Osteoblast (primary cell): Measurements from ENCODE around the gene TNP1. TPM values are rescaled to one million over a fixed set of nuclear protein-coding genes. Genes with fewer than 3 reads are reported as not detected.
A peak's percentile ranks its signal among the peaks of the same experiment; 100 is the strongest.

Experiments used
- DNase-seq: peaks from one replicate; pipeline ENCODE4 v3.0.0; 2011; ENCODE audit warnings: low spot score, mixed read lengths; ENCODE audit not compliant: insufficient read length; ENCODE audit errors: missing footprints
- H2AFZ ChIP-seq: 2 replicates; pipeline ENCODE4 v1.6.0; 2011; ENCODE audit warnings: mild to moderate bottlenecking, low read length
- H3K27ac ChIP-seq: 2 replicates; pipeline ENCODE4 v1.5.1; 2011; ENCODE audit warnings: mild to moderate bottlenecking, low read depth, low read length, moderate library complexity
- H3K27me3 ChIP-seq: 2 replicates; pipeline ENCODE4 v1.6.0; 2012; ENCODE audit warnings: mild to moderate bottlenecking, control low read depth, inconsistent platforms, low read length, moderate library complexity; ENCODE audit not compliant: insufficient read depth
- H3K36me3 ChIP-seq: 2 replicates; pipeline ENCODE4 v1.5.1; 2011; ENCODE audit warnings: mild to moderate bottlenecking, low read length, control low read depth, moderate library complexity; ENCODE audit not compliant: insufficient read depth
- H3K4me1 ChIP-seq: 2 replicates; pipeline ENCODE4 v1.5.1; 2011; ENCODE audit warnings: mild to moderate bottlenecking, low read length, control low read depth, moderate library complexity; ENCODE audit not compliant: insufficient read depth
- H3K4me2 ChIP-seq: 2 replicates; pipeline ENCODE4 v1.6.0; 2011; ENCODE audit warnings: mild to moderate bottlenecking, low read length; ENCODE audit not compliant: insufficient read depth
- H3K4me3 ChIP-seq: fragments of 200-600 bp; sonication (generic); 3 replicates; pipeline ENCODE4 v1.5.1; 2012; ENCODE audit warnings: mild to moderate bottlenecking, low read length, inconsistent platforms; ENCODE audit not compliant: insufficient read depth
- H3K79me2 ChIP-seq: 2 replicates; pipeline ENCODE4 v1.6.0; 2012; ENCODE audit warnings: mild to moderate bottlenecking, low read length, control low read depth, inconsistent platforms; ENCODE audit not compliant: insufficient read depth
- H3K9me3 ChIP-seq: 2 replicates; pipeline ENCODE4 v1.5.1; 2011; ENCODE audit warnings: low read depth, low read length, control low read depth
- H4K20me1 ChIP-seq: 2 replicates; pipeline ENCODE4 v1.6.0; 2012; ENCODE audit warnings: mild to moderate bottlenecking, low read length, control low read depth; ENCODE audit not compliant: insufficient read depth
- CTCF ChIP-seq: IDR thresholded peaks from 2 replicates; pipeline ENCODE4 v1.5.1; 2011; ENCODE audit warnings: mild to moderate bottlenecking, low read depth, low read length, moderate library complexity; ENCODE audit errors: extremely low read depth
- total RNA-seq: library from RNA; depleted of rRNA; stranded (reverse); fragments of >200 nt; gene quantifications from 2 replicates; pipeline ENCODE4 v1.2.3, GENCODE V29; 2012

Gene TNP1
- total RNA-seq, 1 donor, result not detected

DNA sequence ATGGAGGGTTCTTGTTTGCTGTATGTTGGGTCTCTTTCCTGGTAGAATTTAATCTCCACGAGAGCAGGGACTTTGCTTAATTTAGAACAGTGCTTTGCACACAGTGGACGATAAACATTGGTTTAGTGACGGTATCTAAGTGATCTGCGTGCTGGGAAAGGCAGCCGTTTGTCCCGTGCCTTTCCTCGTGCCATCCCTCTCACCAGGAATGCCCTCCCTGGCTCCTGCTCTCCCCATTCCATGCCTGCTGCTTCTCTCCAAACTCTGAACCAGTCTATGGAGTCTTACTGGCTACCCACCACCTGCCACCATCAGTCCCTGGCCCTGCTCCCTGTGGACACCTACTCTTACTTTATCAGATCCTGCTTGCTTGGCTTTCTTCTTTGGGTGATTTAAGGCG lies 27.3 kb upstream of the TNP1 start:
- peaks cover 8% of the 10 kb centered on the region for H3K27me3 ChIP-seq
- TF ChIP-seq CTCF, result no peak
- no peaks in the 10 kb centered on the region for H3K36me3 ChIP-seq
- no peak overlapping the region for H2AFZ ChIP-seq
- no peak overlapping the region for H3K4me2 ChIP-seq
- no peaks in the 10 kb centered on the region for H3K4me1 ChIP-seq
- peak; percentile 57 for DNase-seq
- H3K9me3 ChIP-seq, result no peaks in the 10 kb centered on the region
- no peaks in the 10 kb centered on the region for H3K79me2 ChIP-seq
- no peak overlapping the region for H3K4me3 ChIP-seq
- H4K20me1 ChIP-seq, result no peaks in the 10 kb centered on the region
- no peak overlapping the region for H3K27ac ChIP-seq

DNA sequence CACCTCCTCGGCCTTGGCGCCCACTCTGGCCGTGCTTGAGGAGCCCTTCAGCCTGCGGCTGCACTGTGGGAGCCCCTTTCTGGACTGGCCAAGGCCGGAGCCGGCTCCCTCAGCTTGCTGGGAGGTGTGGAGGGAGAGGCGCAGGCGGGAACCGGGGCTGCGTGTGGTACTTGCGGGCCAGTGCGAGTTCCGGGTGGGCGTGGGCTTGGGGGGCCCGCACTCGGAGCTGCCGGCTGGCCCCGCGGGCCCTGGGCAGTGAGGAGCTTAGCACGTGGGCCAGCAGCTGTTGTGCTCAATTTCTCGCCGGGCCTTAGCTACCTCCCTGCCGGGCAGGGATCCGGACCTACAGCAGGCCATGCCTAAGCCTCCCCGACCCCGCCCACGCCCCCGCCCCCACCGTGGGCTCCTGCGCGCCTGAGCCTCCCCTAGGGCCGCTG lies 25.3 kb upstream of the TNP1 start:
- Histone ChIP-seq H3K36me3 (no peaks in the 10 kb centered on the region), H3K79me2 (no peaks in the 10 kb centered on the region), H3K27me3 (no peaks in the 10 kb centered on the region), H3K9me3 (no peaks in the 10 kb centered on the region), H3K4me1 (no peaks in the 10 kb centered on the region), H3K4me2 (no peak overlapping the region), H3K27ac (no peak overlapping the region), H2AFZ (no peak overlapping the region), H4K20me1 (no peaks in the 10 kb centered on the region), H3K4me3 (no peak overlapping the region)
- no peak for TF ChIP-seq CTCF
- DNase-seq, result no peak

DNA sequence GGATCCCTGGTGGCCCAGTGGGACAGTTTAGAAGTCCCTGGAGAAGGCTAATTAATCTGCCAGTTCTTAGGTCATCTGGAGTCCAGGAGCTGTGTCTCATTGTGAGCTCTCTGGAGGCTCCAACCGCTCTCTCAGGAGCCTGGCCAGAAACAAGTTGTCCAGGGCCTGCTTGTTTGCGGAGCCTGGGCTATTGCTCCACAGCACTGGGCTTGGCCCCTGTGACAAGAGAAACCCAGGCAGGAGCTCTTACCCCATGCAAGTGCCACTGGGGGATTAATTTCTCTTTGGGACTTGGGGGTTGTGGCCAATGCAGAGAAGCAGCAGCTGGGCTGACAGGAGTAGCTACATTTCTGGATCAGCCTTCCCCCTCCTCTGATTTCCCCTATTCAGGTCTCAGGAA lies 24.5 kb upstream of the TNP1 start:
- H3K9me3 ChIP-seq, result no peaks in the 10 kb centered on the region
- H3K4me1 ChIP-seq, result no peaks in the 10 kb centered on the region
- H3K36me3 ChIP-seq, result no peaks in the 10 kb centered on the region
- H4K20me1 ChIP-seq, result no peaks in the 10 kb centered on the region
- H3K27me3 ChIP-seq, result no peaks in the 10 kb centered on the region
- no peaks in the 10 kb centered on the region for H3K79me2 ChIP-seq
- no peak overlapping the region for H3K4me2 ChIP-seq
- no peak overlapping the region for H3K4me3 ChIP-seq
- DNase-seq, result no peak
- H3K27ac ChIP-seq, result no peak overlapping the region
- TF ChIP-seq CTCF, result no peak
- no peak overlapping the region for H2AFZ ChIP-seq

GRCh38 chr2:216882876-216883275 lies 23.0 kb upstream of the TNP1 start:
- no peaks in the 10 kb centered on the region for H3K4me1 ChIP-seq
- H4K20me1 ChIP-seq, result no peaks in the 10 kb centered on the region
- TF ChIP-seq CTCF, result no peak
- no peaks in the 10 kb centered on the region for H3K27me3 ChIP-seq
- H3K79me2 ChIP-seq, result no peaks in the 10 kb centered on the region
- H3K36me3 ChIP-seq, result no peaks in the 10 kb centered on the region
- no peak overlapping the region for H3K4me3 ChIP-seq
- no peaks in the 10 kb centered on the region for H3K9me3 ChIP-seq
- H2AFZ ChIP-seq, result no peak overlapping the region
- no peak overlapping the region for H3K27ac ChIP-seq
- no peak overlapping the region for H3K4me2 ChIP-seq
- no peak for DNase-seq
